Stimulated activated memory B cell treated with anti-CD40 and anti-IgM and Interleukin-4, amounts not matched to agents 10 μg/mL and 1 μg/mL and 100 μg/mL, for 72 hours (primary cell): ENCODE results near the gene SCNN1B.
"Not testable (repeated sequence)": the region's sequence is repeated elsewhere in the genome, so short reads cannot be mapped to it uniquely, and the experiment has no call there.

Source experiments
- ATAC-seq: fragments of 150-1000 bp; cut with Tn5 transposase; 2 replicates; pipeline ENCODE4 v1.10.0; 2021
- H3K27ac Mint-ChIP-seq: one replicate; pipeline ENCODE4 v1.8.0; 2022; ENCODE audit warnings: mild to moderate bottlenecking, mixed read lengths
- H3K27me3 Mint-ChIP-seq: one replicate; pipeline ENCODE4 v1.8.0; 2022; ENCODE audit warnings: mixed read lengths
- H3K36me3 Mint-ChIP-seq: one replicate; pipeline ENCODE4 v1.8.0; 2022; ENCODE audit warnings: mixed read lengths
- H3K4me1 Mint-ChIP-seq: one replicate; pipeline ENCODE4 v1.8.0; 2022; ENCODE audit warnings: mixed read lengths
- H3K4me3 Mint-ChIP-seq: one replicate; pipeline ENCODE4 v1.8.0; 2022; ENCODE audit warnings: mild to moderate bottlenecking, moderate library complexity, mixed read lengths
- H3K9me3 Mint-ChIP-seq: one replicate; pipeline ENCODE4 v1.8.0; 2022; ENCODE audit warnings: mixed read lengths

SCNN1B gene

DNA sequence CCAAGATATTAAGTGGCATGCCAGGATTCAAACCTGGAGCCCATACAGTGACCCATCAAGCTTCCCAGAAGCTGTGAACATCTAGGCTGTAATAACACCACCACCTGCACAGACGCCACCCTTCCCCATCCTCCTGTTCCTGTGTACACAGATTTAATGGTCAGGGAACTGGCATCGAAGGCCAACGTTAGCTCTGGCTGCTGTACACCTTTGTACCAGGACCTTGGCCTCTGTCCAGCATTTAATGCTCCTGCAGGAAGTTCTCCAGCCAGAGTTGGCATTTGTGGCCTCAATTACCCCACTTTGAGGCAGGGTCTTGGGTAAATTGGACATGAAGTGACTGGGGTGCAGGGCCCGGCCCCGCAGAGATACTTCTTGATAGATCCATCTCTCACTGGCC, 49.3 kb downstream of the SCNN1B start:
- Mint-ChIP-seq H3K4me1 (peaks cover 14% of the 10 kb centered on the region), H3K27ac (no peak overlapping the region), H3K36me3 (no peaks in the 10 kb centered on the region), H3K9me3 (peaks cover 7% of the 10 kb centered on the region), H3K4me3 (no peak overlapping the region), H3K27me3 (peaks cover 18% of the 10 kb centered on the region)
- no peak for ATAC-seq

DNA sequence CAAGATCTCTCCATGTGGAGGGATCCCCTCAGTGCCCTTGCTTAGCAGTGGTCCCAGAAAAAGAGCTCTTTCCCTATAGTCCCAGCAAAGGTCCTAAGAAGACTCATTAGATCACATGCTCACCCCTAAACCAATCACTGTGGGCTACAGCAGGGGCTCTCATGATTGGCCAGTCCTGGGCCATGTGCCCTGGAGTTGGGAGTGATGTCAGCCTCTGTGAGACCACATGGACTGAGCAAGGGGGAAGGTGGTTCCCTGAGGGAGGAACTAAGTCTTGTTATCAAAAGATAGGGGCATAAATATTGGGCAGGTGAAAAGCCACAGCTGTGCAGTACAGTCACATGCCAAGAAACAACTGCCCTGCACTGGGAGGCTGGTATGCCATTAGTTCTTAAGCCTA, 51.3 kb downstream of the SCNN1B start:
- Mint-ChIP-seq H3K9me3 (peaks cover 7% of the 10 kb centered on the region), H3K36me3 (no peaks in the 10 kb centered on the region), H3K27me3 (peaks cover 18% of the 10 kb centered on the region), H3K4me3 (no peak overlapping the region), H3K27ac (no peak overlapping the region), H3K4me1 (peaks cover 14% of the 10 kb centered on the region)
- peak; percentile 21 for ATAC-seq

DNA sequence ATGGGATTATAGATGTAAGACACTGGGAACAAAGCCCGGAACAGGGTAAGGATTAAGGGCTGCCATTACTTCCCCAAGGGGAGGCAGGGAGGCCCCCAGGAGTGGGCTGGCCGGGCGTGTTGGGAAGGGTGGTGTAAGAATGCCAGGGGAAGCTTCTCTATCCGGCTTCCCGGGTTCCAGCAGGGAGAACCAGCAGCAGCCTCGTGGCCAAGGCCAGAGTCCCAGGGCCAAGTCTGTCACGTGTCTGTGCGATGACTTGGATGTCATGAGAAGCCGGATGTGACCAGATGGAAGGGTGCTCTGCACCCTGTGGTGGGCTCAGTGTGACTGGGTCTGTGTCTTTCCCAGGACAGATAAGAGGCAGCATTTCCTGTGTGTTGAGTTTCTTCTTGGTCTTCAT, 52.1 kb downstream of the SCNN1B start:
- peaks cover 7% of the 10 kb centered on the region for H3K9me3 Mint-ChIP-seq
- no peaks in the 10 kb centered on the region for H3K36me3 Mint-ChIP-seq
- H3K27me3 Mint-ChIP-seq: peaks cover 13% of the 10 kb centered on the region
- no peak overlapping the region for H3K27ac Mint-ChIP-seq
- H3K4me1 Mint-ChIP-seq: peaks cover 8% of the 10 kb centered on the region
- no peak overlapping the region for H3K4me3 Mint-ChIP-seq
- no peak for ATAC-seq

DNA sequence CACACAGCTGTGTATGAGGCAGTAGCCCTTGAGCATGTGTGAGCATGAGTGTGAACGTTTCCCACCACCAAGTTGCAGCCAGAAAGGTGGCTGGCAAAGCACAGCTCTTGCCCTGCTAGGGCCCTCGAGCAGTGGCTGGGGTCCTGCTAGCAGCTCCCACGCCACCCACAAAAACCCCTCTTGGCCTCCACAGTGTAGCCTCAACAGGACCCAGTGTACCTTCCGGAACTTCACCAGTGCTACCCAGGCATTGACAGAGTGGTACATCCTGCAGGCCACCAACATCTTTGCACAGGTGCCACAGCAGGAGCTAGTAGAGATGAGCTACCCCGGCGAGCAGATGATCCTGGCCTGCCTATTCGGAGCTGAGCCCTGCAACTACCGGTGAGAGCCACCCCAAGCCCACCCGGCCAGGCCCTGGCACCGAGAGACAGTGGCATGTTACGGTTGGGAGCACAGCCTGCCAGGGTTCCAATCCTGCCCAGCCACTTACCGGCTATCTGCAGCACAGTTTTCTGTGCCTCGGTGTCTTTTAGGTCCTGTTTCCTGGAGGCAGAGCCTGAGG, 53.1 kb downstream of the SCNN1B start:
- no peaks in the 10 kb centered on the region for H3K36me3 Mint-ChIP-seq
- H3K9me3 Mint-ChIP-seq: peaks cover 7% of the 10 kb centered on the region
- no peak overlapping the region for H3K27ac Mint-ChIP-seq
- peaks cover 6% of the 10 kb centered on the region for H3K4me1 Mint-ChIP-seq
- peaks cover 17% of the 10 kb centered on the region for H3K27me3 Mint-ChIP-seq
- H3K4me3 Mint-ChIP-seq: no peak overlapping the region
- no peak for ATAC-seq

DNA sequence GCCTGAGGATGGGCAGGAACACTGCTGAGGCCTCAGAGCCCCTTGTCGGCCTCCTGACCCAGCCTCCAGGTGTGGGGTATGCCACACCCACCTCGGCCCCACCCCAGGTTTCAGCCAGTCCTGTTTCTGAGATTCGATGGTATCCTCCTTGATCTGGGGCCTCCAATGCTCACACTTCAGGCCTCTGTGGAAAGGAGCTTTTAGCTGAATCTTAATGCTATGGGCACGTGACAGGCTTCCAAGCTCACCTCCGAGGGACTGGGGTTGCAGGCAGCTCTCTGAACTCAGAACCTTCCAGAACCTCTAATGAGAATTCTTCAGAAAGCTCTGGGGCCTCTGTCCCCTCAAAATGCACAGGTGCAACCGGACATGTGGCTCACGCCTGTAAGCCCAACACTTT, 54.8 kb downstream of the SCNN1B start:
- no peaks in the 10 kb centered on the region for H3K36me3 Mint-ChIP-seq
- no peak overlapping the region for H3K4me3 Mint-ChIP-seq
- H3K27ac Mint-ChIP-seq: no peak overlapping the region
- peaks cover 6% of the 10 kb centered on the region for H3K9me3 Mint-ChIP-seq
- no peaks in the 10 kb centered on the region for H3K4me1 Mint-ChIP-seq
- H3K27me3 Mint-ChIP-seq: peaks cover 10% of the 10 kb centered on the region
- ATAC-seq: no peak

DNA sequence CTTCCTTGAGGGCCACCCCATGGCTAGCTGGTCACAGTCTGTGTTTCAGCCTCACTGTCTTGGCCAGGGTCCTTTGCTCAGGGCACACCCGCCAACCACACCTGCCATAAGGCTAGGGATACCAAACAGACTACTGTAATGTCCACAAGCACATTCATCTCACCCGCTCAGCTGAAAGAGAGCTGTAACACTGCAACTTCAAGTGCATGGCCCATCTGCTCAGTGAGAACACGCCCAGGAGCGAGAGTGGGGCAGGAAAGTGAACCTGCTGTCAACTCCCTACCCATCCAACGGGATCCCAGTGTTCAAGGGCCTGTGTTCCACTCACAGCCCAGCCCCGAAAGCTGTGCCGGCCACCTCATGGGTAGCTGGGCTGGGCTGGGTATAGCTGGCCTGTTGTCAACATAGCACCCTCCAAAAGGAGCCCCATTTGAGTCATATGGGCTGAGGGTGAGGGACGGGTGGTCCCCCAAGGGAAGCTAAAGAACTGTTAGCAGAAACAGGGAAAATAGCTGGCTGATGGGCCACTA, 55.7 kb downstream of the SCNN1B start:
- peaks cover 8% of the 10 kb centered on the region for H3K27me3 Mint-ChIP-seq
- H3K4me3 Mint-ChIP-seq: no peak overlapping the region
- H3K9me3 Mint-ChIP-seq: no peaks in the 10 kb centered on the region
- H3K36me3 Mint-ChIP-seq: no peaks in the 10 kb centered on the region
- H3K4me1 Mint-ChIP-seq: no peaks in the 10 kb centered on the region
- no peak for ATAC-seq
- H3K27ac Mint-ChIP-seq: no peak overlapping the region

DNA sequence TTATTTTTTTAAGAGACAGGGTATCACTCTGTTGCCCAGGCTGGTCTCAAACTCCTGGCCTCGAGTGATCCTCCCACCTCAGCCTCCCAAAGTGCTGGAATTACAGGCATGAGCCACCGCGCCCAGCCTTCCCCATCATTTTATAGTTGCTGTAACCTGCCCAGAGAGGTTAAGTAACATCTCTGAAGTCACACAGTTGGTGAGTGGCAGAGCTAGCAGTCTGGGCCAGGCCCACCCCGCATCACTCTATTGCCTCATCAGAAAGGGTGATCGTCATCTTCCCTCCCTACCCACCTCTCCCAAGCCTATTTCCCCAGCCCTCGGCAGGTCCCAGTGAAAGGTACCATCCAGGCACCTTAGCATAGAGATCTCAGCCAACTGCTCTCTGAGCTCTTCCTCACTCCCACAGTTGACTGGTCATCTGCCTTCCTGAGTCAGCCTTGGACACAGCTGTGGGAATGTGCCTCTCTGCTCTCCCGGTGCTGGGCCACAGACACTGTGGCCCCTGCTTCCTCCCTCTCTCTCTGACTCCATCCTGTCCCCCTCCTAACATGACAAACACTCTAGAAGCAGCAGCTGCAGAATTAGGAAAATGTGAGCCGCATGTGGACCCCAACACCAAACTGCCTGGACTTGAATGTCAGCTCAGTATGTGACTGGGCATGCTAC, 57.1 kb downstream of the SCNN1B start:
- no peak overlapping the region for H3K27ac Mint-ChIP-seq
- H3K9me3 Mint-ChIP-seq: no peaks in the 10 kb centered on the region
- H3K4me1 Mint-ChIP-seq: no peaks in the 10 kb centered on the region
- H3K27me3 Mint-ChIP-seq: peaks cover 8% of the 10 kb centered on the region
- no peaks in the 10 kb centered on the region for H3K36me3 Mint-ChIP-seq
- no peak for ATAC-seq
- no peak overlapping the region for H3K4me3 Mint-ChIP-seq

DNA sequence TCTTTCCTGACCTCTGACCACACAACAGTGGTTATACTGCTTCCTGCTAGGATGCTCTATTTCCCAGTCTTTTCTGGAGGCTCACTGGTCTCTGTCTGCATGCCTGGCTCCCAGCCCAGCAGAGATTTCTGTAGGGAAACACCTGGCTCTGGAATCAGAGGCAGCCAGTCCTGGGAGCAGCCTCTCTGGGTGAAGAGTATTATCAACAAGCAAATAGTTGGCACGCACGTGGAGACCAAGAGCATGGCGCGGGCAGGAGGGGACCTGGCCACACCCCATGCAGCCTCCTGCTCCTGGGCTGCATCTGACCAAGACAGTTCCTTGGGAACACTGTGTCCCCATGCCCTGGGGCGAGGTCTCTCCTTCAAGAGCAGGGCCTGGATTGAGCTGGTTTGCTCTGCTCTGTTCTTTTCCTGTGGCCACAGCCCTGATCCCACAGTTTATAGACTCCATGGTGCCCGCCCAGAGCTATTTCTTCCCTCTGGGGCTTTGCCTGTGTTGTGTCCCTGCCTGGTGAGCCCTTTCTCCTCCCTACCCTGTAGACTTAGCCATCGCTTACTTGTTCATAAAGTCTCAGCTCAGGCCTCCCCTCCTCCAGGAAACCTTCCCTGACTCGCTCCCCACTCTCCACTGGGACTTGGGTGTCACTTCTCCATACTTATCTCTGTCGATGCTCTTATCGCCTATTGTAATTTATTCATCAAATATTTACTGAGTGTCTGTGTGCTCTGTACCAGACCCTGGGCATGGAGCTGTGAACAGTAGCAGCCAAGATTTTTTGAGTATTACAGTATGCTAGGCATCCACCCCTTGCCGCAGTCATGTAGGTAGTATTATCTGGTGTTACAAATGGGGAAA, 60.6 kb downstream of the SCNN1B start:
- Mint-ChIP-seq H3K27ac (no peak overlapping the region), H3K36me3 (no peaks in the 10 kb centered on the region), H3K4me3 (no peak overlapping the region), H3K9me3 (no peaks in the 10 kb centered on the region), H3K27me3 (peaks cover 16% of the 10 kb centered on the region), H3K4me1 (peaks cover 12% of the 10 kb centered on the region)
- no peak for ATAC-seq

DNA sequence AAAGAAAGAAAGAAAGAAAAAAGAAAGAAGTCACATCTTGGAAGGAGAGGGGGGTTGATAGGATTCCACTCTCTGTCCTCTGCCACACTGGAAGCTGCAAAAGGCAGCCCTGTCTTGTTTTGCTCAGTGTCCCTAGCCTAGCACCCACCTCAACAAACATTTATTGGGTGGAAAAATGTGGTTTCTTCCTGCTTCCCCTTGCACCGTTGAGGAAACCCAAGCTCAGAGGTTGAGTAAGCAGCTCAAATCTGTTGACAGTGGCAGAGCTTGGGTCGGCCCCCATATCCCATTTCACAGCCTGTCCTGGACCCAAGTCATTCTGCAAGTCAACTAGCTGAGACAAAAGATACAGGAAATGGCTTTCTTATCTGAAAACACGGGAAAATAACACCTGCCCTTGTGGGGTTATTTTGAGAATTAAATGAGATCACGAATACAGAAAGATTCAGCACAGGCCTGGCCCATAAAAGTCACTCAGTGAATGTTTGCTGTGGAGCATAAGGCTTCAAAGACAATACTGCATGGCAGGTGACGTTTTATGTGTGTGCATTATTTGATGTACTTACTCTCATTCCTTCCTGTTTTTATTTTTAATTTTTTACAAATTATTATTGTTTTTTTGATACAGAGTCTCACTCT, 63.6 kb downstream of the SCNN1B start:
- Mint-ChIP-seq H3K27ac (peak overlapping the region; percentile 46), H3K36me3 (no peaks in the 10 kb centered on the region), H3K9me3 (no peaks in the 10 kb centered on the region), H3K4me1 (peaks cover 12% of the 10 kb centered on the region), H3K4me3 (peak overlapping the region; percentile 4), H3K27me3 (peaks cover 15% of the 10 kb centered on the region)
- ATAC-seq: peak; percentile 35

DNA sequence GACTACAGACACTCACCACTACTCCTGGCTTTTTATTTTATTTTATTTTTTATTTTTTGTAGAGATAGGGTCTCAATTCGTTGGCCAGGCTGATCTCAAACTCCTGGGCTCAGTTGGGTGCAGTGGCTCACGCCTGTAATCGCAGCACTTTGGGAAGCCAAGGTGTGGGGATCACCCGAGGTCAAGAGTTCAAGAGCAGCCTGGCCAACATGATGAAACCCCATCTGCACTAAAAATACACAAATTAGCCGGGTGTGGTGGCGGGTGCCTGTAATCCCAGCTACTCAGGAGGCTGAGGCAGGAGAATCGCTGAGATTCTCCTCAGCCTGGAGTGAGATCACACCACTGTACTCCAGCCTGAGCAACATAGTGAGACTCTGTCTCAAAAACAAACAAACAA, 64.2 kb downstream of the SCNN1B start:
- H3K27me3 Mint-ChIP-seq: peaks cover 18% of the 10 kb centered on the region
- not testable (repeated sequence) for H3K4me3 Mint-ChIP-seq, H3K9me3 Mint-ChIP-seq, H3K36me3 Mint-ChIP-seq, ATAC-seq, H3K27ac Mint-ChIP-seq
- H3K4me1 Mint-ChIP-seq: peaks cover 12% of the 10 kb centered on the region

DNA sequence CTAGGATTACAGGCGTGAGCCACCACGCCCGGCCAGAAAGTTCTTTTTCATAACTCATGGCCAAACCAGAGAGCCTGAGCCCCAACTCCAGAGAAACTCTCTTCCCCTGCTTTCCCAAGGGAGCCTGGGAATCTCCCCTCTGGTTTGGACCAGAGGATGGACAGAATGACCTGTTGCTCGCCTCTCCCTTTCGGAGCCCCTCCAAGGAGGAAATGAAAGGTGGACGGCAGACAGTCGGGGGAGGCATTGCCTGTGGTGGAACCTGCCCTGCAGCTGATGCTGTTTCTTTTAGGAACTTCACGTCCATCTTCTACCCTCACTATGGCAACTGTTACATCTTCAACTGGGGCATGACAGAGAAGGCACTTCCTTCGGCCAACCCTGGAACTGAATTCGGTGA, 65.5 kb downstream of the SCNN1B start:
- Mint-ChIP-seq H3K9me3 (no peaks in the 10 kb centered on the region), H3K4me3 (no peak overlapping the region), H3K36me3 (no peaks in the 10 kb centered on the region), H3K27ac (no peak overlapping the region), H3K4me1 (peaks cover 12% of the 10 kb centered on the region), H3K27me3 (peaks cover 18% of the 10 kb centered on the region)
- ATAC-seq: no peak

DNA sequence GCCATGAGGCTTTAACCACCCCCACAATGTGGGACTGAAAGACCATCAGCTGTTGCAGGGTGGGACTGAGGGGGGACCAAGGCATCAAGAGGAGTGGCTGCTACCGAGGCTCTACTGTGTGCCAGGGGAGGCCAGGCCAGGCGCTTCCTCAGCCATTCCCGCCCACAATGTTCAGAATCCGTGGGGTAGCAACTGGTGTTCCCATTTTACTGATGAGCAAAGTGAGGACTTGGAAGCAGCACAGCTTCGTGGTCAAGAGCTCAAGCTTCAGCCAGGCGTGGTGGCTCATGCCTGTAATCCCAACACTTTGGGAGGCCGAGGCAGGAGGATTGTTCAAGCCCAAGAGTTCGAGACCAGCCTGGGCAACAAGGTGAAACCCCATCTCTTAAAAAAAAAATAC, 65.9 kb downstream of the SCNN1B start:
- H3K4me1 Mint-ChIP-seq: peaks cover 12% of the 10 kb centered on the region
- no peak for ATAC-seq
- H3K9me3 Mint-ChIP-seq: no peaks in the 10 kb centered on the region
- peaks cover 19% of the 10 kb centered on the region for H3K27me3 Mint-ChIP-seq
- H3K36me3 Mint-ChIP-seq: no peaks in the 10 kb centered on the region
- H3K27ac Mint-ChIP-seq: no peak overlapping the region
- H3K4me3 Mint-ChIP-seq: no peak overlapping the region

DNA sequence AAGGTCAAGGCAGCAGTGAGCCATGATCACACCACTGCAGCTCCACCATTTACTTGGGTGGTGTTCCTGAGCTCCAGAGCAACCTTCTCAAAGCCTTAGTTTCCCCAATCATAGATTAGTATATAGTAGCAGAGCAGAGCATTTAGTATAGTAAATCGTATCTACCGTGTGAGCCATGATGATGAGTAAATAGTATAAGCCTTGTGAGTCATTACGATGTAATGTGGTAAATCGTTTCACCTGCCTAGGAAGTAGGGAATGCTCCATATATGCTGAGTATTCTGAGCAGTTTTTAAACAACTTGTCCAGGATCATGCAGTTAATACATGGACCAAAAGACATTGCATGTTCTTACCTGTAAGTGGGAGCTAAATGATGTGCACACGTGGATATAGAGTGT, 66.4 kb downstream of the SCNN1B start:
- peaks cover 24% of the 10 kb centered on the region for H3K27me3 Mint-ChIP-seq
- H3K4me3 Mint-ChIP-seq: no peak overlapping the region
- no peaks in the 10 kb centered on the region for H3K9me3 Mint-ChIP-seq
- H3K27ac Mint-ChIP-seq: no peak overlapping the region
- no peak for ATAC-seq
- peaks cover 16% of the 10 kb centered on the region for H3K4me1 Mint-ChIP-seq
- no peaks in the 10 kb centered on the region for H3K36me3 Mint-ChIP-seq

DNA sequence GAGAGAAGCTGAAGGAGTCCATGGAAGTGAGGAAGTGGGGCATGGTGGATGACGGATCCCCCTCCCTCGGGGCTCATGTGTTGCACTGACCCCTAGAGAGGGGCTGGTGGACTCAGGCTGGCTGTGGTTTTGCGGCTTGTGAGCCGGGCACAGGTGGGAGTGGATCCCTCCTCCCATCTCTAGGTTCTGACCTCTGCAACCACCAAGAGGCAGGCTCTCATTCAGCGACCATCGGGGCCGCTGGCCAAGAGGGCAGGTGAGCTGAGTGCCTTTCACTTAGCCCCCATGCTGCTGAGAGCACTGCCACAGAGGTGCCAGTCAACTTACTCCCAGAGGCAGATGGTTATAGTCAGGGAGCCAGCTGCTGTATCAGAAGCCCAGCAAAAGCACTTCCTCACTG, 67.3 kb downstream of the SCNN1B start:
- H3K36me3 Mint-ChIP-seq: no peaks in the 10 kb centered on the region
- H3K4me1 Mint-ChIP-seq: peaks cover 19% of the 10 kb centered on the region
- ATAC-seq: no peak
- H3K9me3 Mint-ChIP-seq: no peaks in the 10 kb centered on the region
- peaks cover 34% of the 10 kb centered on the region for H3K27me3 Mint-ChIP-seq
- H3K4me3 Mint-ChIP-seq: no peak overlapping the region
- no peak overlapping the region for H3K27ac Mint-ChIP-seq

DNA sequence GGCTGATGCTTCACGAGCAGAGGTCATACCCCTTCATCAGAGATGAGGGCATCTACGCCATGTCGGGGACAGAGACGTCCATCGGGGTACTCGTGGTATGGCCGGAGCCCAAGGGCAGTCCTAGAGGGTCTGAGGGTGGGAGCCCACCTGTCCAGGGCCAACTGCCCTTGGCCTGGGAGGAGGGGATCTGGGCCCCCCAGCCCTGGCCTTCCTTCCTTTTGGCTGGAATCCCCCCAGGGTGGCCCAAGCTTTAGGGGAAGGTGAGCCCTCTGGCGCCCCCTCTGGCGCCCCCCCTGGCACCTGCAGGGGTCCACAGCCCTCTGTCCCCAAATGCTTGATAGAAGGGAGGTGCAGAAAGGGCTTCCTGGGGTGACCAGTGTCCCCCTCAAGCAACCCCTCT, 69.3 kb downstream of the SCNN1B start:
- Mint-ChIP-seq H3K36me3 (no peaks in the 10 kb centered on the region), H3K9me3 (no peaks in the 10 kb centered on the region), H3K4me3 (no peak overlapping the region), H3K27me3 (peaks cover 44% of the 10 kb centered on the region), H3K27ac (no peak overlapping the region), H3K4me1 (peaks cover 7% of the 10 kb centered on the region)
- no peak for ATAC-seq
